HepG2 (cell line): ENCODE measurements around the gene C16orf86. TPM values are rescaled to one million over a fixed set of nuclear protein-coding genes. Genes with fewer than 3 reads are reported as not detected.

Experiments
- HNF4G ChIP-seq, 2 experiments: sonication (generic) in 1 of 2; formaldehyde crosslinking in 1 of 2; IDR thresholded peaks; 2 replicates each; pipeline versions ENCODE4 v1.4.0 to v1.6.1; 2011 to 2020; ENCODE audit warnings: borderline replicate concordance in 2 of 2, low read depth in 2 of 2, mild to moderate bottlenecking in 2 of 2, low read length in 1 of 2, missing genetic modification reagents in 1 of 2, moderate library complexity in 1 of 2
- NONO ChIP-seq, 2 experiments: fragments of 450-650 bp in 1 of 2; sonication (generic) in 1 of 2; formaldehyde crosslinking in 1 of 2; IDR thresholded peaks in 1 of 2; conservative IDR thresholded peaks in 1 of 2; 2 replicates each; pipeline versions ENCODE4 v1.6.1 to v1.8.0; 2017 to 2022; ENCODE audit warnings: mild to moderate bottlenecking in 1 of 2, missing genetic modification reagents in 1 of 2, moderate library complexity in 1 of 2
- NR1H2 ChIP-seq: sonication (generic); formaldehyde crosslinking; IDR thresholded peaks from 2 replicates; pipeline ENCODE4 v1.8.1; 2022; ENCODE audit warnings: low read depth, missing genetic modification reagents, borderline replicate concordance
- TARDBP ChIP-seq: sonication (generic); formaldehyde crosslinking; IDR thresholded peaks from 2 replicates; pipeline ENCODE4 v1.8.0; 2022; ENCODE audit warnings: mild to moderate bottlenecking, missing genetic modification reagents
- YY1 ChIP-seq: IDR thresholded peaks from 2 replicates; pipeline ENCODE4 v1.6.1; 2011; ENCODE audit warnings: low read length, low read depth, moderate library complexity, mild to moderate bottlenecking; ENCODE audit not compliant: insufficient read depth, insufficient replicate concordance
- ZNF446 ChIP-seq: sonication (generic); formaldehyde crosslinking; IDR thresholded peaks from 2 replicates; pipeline ENCODE4 v1.5.0; 2020; ENCODE audit warnings: mild to moderate bottlenecking, missing genetic modification reagents
- ZNF816 ChIP-seq: sonication (generic); formaldehyde crosslinking; IDR thresholded peaks from 2 replicates; pipeline ENCODE4 v1.8.0; 2022; ENCODE audit warnings: missing genetic modification reagents, mild to moderate bottlenecking, borderline replicate concordance
- polyA plus RNA-seq, 8 experiments: library from polyadenylated mRNA; depleted of rRNA in 3 of 8; stranded (reverse) in 7 of 8; unstranded in 1 of 8; fragments of >200 nt; fragmentation: Illumina TruSeq in 4 of 8; extraction: Trizol in 4 of 8; gene quantifications; 2 replicates each; pipeline versions ENCODE4 v1.2.1 to v1.2.3, GENCODE V29; 2011 to 2016; ENCODE audit warnings: low read depth in 4 of 8, missing spikeins in 1 of 8, mixed read lengths in 1 of 8; ENCODE audit not compliant: insufficient read depth in 1 of 8
- total RNA-seq, 5 experiments: library from RNA; depleted of rRNA; stranded (reverse); fragments of >200 nt; fragmentation: Illumina TruSeq; extraction: Trizol; gene quantifications; 2 replicates each; pipeline ENCODE4 v1.2.3, GENCODE V29; 2016; ENCODE audit warnings: low read depth in 1 of 5
- TF ChIP-seq, protein P1 (sequence below): sonication (generic); formaldehyde crosslinking; IDR thresholded peaks from 2 replicates; pipeline ENCODE4 v1.8.0; 2022; ENCODE audit warnings: mild to moderate bottlenecking, missing genetic modification reagents; ENCODE audit not compliant: insufficient replicate concordance
- TF ChIP-seq, protein P2 (sequence below): sonication (generic); formaldehyde crosslinking; conservative IDR thresholded peaks from 2 replicates; pipeline ENCODE4 v1.8.1; 2023; ENCODE audit warnings: missing genetic modification reagents
- TF ChIP-seq, protein P3 (sequence below): sonication (generic); formaldehyde crosslinking; IDR thresholded peaks from 2 replicates; pipeline ENCODE4 v1.8.1; 2023; ENCODE audit warnings: mild to moderate bottlenecking, inconsistent platforms, moderate library complexity, missing genetic modification reagents, borderline replicate concordance

Gene C16orf86
- total and polyA plus RNA-seq, 2 of the 13 experiments (the other 11 are each of a cell fraction or from before 2014, with no cell fraction given), result 1.5 to 3.1 TPM

DNA sequence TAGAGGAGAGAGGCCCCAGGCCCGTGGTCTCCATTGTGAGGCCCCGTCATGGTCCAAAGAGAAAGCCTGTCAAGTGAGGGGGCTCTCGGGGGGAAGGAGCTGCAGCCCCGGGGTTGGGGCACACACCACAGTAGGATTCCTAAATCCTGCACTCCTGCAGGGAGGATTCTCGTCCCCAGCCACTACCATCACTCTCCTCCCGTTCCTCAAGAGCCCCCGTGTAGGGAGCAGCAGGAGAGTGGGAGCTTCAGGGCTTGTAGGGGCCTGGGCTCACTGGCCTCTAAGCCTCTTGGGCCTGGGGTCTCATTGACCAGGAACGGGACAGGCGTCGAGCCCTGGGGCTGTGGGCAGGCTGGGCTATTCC lies 821 bp downstream of the C16orf86 start (continued):
- TF ChIP-seq TARDBP (CRISPR knock-in tag) (peak; percentile 32; the same call in 1 of the 2 replicates), NR1H2 (CRISPR knock-in tag) (0 out of 2 replicates have a peak, but pooled peaks have one; percentile 13), ZNF446 (CRISPR knock-in tag) (0 out of 2 replicates have a peak, but pooled peaks have one; percentile 19), HNF4G (IDR thresholded peaks at IDR 0.05; ENCODE audit: borderline replicate concordance, low read depth, low read length) (no peak), HNF4G (CRISPR knock-in tag; IDR thresholded peaks at IDR 0.05; ENCODE audit: borderline replicate concordance, low read depth) (0 out of 2 replicates have a peak, but pooled peaks have one; percentile 3), ZNF816 (CRISPR knock-in tag) (0 out of 2 replicates have a peak, but pooled peaks have one; percentile 40), NONO (IDR thresholded peaks at IDR 0.05) (no peak), NONO (CRISPR knock-in tag; conservative IDR thresholded peaks at IDR 0.05) (0 out of 2 replicates have a peak, but pooled peaks have one; percentile 5), YY1 (no peak)
- TF ChIP-seq, protein P1, sequence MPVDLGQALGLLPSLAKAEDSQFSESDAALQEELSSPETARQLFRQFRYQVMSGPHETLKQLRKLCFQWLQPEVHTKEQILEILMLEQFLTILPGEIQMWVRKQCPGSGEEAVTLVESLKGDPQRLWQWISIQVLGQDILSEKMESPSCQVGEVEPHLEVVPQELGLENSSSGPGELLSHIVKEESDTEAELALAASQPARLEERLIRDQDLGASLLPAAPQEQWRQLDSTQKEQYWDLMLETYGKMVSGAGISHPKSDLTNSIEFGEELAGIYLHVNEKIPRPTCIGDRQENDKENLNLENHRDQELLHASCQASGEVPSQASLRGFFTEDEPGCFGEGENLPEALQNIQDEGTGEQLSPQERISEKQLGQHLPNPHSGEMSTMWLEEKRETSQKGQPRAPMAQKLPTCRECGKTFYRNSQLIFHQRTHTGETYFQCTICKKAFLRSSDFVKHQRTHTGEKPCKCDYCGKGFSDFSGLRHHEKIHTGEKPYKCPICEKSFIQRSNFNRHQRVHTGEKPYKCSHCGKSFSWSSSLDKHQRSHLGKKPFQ (CRISPR knock-in tag), result peak; percentile 15
- TF ChIP-seq, protein P2, sequence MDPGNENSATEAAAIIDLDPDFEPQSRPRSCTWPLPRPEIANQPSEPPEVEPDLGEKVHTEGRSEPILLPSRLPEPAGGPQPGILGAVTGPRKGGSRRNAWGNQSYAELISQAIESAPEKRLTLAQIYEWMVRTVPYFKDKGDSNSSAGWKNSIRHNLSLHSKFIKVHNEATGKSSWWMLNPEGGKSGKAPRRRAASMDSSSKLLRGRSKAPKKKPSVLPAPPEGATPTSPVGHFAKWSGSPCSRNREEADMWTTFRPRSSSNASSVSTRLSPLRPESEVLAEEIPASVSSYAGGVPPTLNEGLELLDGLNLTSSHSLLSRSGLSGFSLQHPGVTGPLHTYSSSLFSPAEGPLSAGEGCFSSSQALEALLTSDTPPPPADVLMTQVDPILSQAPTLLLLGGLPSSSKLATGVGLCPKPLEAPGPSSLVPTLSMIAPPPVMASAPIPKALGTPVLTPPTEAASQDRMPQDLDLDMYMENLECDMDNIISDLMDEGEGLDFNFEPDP (CRISPR knock-in tag), result no peak
- TF ChIP-seq, protein P3, sequence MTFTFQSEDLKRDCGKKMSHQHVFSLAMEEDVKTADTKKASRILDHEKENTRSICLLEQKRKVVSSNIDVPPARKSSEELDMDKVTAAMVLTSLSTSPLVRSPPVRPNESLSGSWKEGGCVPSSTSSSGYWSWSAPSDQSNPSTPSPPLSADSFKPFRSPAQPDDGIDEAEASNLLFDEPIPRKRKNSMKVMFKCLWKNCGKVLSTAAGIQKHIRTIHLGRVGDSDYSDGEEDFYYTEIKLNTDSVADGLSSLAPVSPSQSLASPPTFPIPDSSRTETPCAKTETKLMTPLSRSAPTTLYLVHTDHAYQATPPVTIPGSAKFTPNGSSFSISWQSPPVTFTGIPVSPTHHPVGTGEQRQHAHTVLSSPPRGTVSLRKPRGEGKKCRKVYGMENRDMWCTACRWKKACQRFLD (CRISPR knock-in tag), result 0 out of 2 replicates have a peak, but pooled peaks have one; percentile 56
